Parathyroid adenoma (tissue), 2 donors: ENCODE results near the gene PLCG2.

Experiments used
- H2AFZ ChIP-seq: fragments of 300-600 bp; sonication (generic); one replicate; pipeline ENCODE4 v1.7.0; 2017; ENCODE audit warnings: antibody characterized with exemption, mild to moderate bottlenecking
- H3K27ac ChIP-seq: fragments of 300-600 bp; sonication (generic); one replicate; pipeline ENCODE4 v1.7.0; 2017
- H3K27me3 ChIP-seq: fragments of 300-600 bp; sonication (generic); one replicate; pipeline ENCODE4 v1.7.0; 2017; ENCODE audit warnings: low read length; ENCODE audit not compliant: control insufficient read depth, insufficient read depth
- H3K36me3 ChIP-seq: fragments of 300-600 bp; sonication (generic); one replicate; pipeline ENCODE4 v1.7.0; 2017; ENCODE audit warnings: low read length; ENCODE audit not compliant: control insufficient read depth, insufficient read depth
- H3K4me1 ChIP-seq: fragments of 300-600 bp; sonication (generic); one replicate; pipeline ENCODE4 v1.7.0; 2017; ENCODE audit warnings: control low read depth
- H3K4me2 ChIP-seq: fragments of 300-600 bp; sonication (generic); one replicate; pipeline ENCODE4 v1.7.0; 2017; ENCODE audit warnings: low read length
- H3K4me3 ChIP-seq: fragments of 300-600 bp; sonication (generic); one replicate; pipeline ENCODE4 v1.7.0; 2017; ENCODE audit warnings: low read depth, low read length
- H3K79me2 ChIP-seq: fragments of 300-600 bp; sonication (generic); one replicate; pipeline ENCODE4 v1.7.0; 2017; ENCODE audit warnings: control low read depth
- H3K9ac ChIP-seq: fragments of 300-600 bp; sonication (generic); one replicate; pipeline ENCODE4 v1.7.0; 2017; ENCODE audit warnings: mild to moderate bottlenecking
- H3K9me3 ChIP-seq: fragments of 300-600 bp; sonication (generic); one replicate; pipeline ENCODE4 v1.7.0; 2017; ENCODE audit warnings: low read length; ENCODE audit not compliant: control insufficient read depth
- TF ChIP-seq, protein P1 (sequence below): fragments of 300-600 bp; sonication (generic); IDR thresholded peaks from one replicate; pipeline ENCODE4 v1.7.0; 2017; ENCODE audit warnings: antibody characterized with exemption, mild to moderate bottlenecking
- donor health status: primary hyperparathyroidism.

PLCG2 gene

GRCh38 chr16:81848306-81848853, 69.3 kb downstream of the PLCG2 start:
- Histone ChIP-seq H3K9me3 (no peaks in the 10 kb centered on the region), H3K27ac (no peak overlapping the region), H2AFZ (no peak overlapping the region), H3K79me2 (no peaks in the 10 kb centered on the region), H3K4me3 (no peak overlapping the region), H3K27me3 (no peaks in the 10 kb centered on the region), H3K4me1 (no peaks in the 10 kb centered on the region), H3K4me2 (no peak overlapping the region), H3K36me3 (no peaks in the 10 kb centered on the region), H3K9ac (no peak overlapping the region)
- TF ChIP-seq, protein P1, sequence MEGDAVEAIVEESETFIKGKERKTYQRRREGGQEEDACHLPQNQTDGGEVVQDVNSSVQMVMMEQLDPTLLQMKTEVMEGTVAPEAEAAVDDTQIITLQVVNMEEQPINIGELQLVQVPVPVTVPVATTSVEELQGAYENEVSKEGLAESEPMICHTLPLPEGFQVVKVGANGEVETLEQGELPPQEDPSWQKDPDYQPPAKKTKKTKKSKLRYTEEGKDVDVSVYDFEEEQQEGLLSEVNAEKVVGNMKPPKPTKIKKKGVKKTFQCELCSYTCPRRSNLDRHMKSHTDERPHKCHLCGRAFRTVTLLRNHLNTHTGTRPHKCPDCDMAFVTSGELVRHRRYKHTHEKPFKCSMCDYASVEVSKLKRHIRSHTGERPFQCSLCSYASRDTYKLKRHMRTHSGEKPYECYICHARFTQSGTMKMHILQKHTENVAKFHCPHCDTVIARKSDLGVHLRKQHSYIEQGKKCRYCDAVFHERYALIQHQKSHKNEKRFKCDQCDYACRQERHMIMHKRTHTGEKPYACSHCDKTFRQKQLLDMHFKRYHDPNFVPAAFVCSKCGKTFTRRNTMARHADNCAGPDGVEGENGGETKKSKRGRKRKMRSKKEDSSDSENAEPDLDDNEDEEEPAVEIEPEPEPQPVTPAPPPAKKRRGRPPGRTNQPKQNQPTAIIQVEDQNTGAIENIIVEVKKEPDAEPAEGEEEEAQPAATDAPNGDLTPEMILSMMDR = no peak

DNA sequence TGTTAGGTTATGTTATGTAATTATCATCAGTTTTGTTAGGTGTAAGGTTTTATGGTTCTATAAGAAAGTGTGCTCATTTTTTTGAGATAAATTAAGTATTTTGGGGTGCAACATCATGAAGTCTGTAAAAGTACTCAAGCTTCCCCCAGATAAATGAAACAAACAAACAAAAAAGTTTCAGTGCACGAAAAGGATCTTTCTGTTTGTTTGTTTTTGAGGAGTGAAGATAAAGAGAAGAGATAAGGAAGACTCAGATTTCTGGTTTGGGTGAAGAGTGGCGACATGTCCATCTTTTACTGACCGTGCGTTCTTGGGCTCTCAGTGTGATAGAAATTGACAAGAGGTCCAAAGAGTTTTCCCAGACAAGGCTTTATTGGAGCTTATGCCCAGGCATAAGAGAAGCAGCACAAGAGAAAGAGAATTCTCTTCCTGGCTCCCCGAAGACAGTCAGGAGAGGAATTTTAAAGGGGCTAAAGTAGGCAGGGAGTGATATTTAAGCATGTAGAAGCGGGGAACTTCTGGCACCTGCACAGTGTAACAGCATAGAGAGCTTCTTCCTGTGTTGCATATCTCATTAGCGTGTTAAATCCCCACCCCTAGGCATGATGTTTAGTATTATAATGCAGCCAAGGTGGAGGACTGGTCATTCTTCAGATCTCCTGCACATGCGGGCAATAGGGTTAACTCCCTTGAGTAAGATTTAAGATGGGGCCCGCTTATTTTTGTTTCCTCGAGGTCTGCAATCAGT, 71.3 kb downstream of the PLCG2 start:
- Histone ChIP-seq H3K27ac (no peak overlapping the region), H3K4me1 (no peaks in the 10 kb centered on the region), H2AFZ (no peak overlapping the region), H3K9ac (no peak overlapping the region), H3K79me2 (no peaks in the 10 kb centered on the region), H3K36me3 (no peaks in the 10 kb centered on the region), H3K27me3 (no peaks in the 10 kb centered on the region), H3K4me3 (no peak overlapping the region), H3K9me3 (no peaks in the 10 kb centered on the region), H3K4me2 (no peak overlapping the region)
- TF ChIP-seq, protein P1 = no peak

DNA sequence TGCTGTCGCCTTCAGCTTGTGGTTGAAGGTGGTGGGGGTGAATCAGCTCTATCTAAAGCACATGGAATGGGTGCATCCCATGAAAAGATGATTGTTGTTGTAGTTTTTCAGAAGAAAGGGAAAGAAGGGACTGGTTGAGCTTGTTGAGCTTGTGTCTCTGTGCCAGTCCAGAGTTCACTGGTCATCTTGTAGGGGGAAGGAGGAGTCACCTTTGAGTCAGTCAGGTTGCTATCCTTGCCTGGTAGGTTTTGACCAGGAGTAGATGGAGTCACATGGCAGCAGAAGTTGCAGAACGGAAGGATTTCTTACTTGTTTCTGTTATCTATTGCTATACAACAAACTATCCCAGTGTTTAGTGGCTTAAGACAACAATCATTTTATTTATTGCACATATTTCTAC, 73.3 kb downstream of the PLCG2 start:
- H3K4me1 ChIP-seq = no peaks in the 10 kb centered on the region

GRCh38 chr16:81855552-81856153, 76.6 kb downstream of the PLCG2 start:
- H3K4me2 ChIP-seq = no peak overlapping the region
- no peak overlapping the region for H3K27ac ChIP-seq

More for the DNA sequence above, 73.3 kb downstream of the PLCG2 start:
- Histone ChIP-seq H2AFZ (no peak overlapping the region), H3K9me3 (no peaks in the 10 kb centered on the region), H3K36me3 (no peaks in the 10 kb centered on the region), H3K4me3 (no peak overlapping the region), H3K4me2 (no peak overlapping the region), H3K27me3 (no peaks in the 10 kb centered on the region), H3K27ac (no peak overlapping the region), H3K9ac (no peak overlapping the region), H3K79me2 (no peaks in the 10 kb centered on the region)
- TF ChIP-seq, protein P1 = no peak

More at GRCh38 chr16:81855552-81856153, 76.6 kb downstream of the PLCG2 start:
- Histone ChIP-seq H3K4me3 (no peak overlapping the region), H3K9ac (no peak overlapping the region), H3K79me2 (no peaks in the 10 kb centered on the region), H3K4me1 (no peaks in the 10 kb centered on the region), H3K27me3 (no peaks in the 10 kb centered on the region), H3K36me3 (no peaks in the 10 kb centered on the region), H2AFZ (no peak overlapping the region), H3K9me3 (no peaks in the 10 kb centered on the region)
- TF ChIP-seq, protein P1 = no peak
